PC-9 (cell line): ENCODE measurements around the gene FAM209B.

Source experiments
- CTCF ChIP-seq: fragments of 200-600 bp; sonication (generic); conservative IDR thresholded peaks from 2 replicates; pipeline ENCODE4 v1.6.1; 2017; ENCODE audit warnings: mixed run types, antibody characterized with exemption, mild to moderate bottlenecking, moderate library complexity
- EZH2 ChIP-seq: fragments of 200-600 bp; sonication (generic); IDR thresholded peaks from 2 replicates; pipeline ENCODE4 v1.8.0; 2017; ENCODE audit warnings: antibody characterized with exemption, low read depth

DNA sequence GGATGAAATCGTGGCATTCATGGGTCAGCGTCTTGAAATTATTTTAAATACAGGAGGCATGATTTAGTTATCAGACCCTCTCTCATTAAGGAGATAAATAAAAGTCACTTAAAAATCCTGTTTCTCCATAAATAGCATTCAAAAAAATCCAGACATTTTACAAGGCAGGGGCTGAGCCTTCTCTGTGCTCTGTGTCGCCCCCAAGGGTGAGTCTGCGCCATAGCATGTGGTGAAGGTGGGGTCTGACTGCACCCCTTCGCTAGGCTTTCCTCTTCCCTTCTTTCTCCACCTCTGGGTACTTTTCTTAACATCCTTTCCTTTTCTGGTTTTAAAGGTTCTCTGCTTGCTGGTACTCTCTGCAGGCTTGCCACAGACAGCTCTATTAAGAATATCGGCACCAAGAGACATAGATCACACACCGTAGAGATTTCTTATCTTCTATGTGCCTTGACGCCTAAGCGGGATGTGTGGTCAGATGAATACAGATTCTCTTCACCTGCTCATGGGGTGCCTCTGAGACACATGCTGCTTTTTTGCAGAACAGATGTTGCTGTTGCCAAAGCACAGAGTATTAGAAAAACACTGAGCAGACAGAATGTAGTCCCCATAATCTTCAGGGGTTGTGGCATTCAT is 28.6 kb upstream of the FAM209B start:
- TF ChIP-seq EZH2: no peak
- TF ChIP-seq CTCF: peak; percentile 63
